Measurements from ENCODE around the gene CNOT6.
"Not testable (repeated sequence)": the region's sequence is repeated elsewhere in the genome, so short reads cannot be mapped to it uniquely, and the experiment has no call there.

Gene CNOT6

DNA sequence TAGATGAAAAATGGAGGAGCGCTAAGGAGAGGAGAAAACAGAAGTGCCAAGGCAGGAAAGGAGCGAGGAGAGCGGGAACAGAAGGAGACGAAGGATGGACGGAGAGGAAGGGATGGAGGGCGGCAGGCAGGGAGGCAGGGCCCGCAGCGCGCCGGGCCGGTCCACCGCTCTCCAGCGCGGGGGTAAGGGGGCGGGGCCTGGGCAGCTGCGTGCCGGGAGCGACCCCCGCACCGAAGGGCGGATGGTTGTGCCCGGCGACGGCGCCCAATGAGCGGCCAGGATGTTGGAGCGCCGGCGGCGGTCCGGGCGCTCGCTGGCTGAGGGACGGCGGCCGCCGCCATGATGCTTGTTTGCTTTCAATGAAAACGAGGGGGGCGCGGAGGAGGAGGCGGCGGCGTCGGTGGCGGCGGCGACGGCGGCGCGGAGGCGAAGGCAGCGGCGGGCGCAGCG, at the start of gene CNOT6:
Gene CNOT6, plus strand, starts transcription at position 320 of the 450 bp plus-strand sequence. CDS start 34,898 bp downstream, outside the sequence.
- FAIRE-seq, result no peak

DNA sequence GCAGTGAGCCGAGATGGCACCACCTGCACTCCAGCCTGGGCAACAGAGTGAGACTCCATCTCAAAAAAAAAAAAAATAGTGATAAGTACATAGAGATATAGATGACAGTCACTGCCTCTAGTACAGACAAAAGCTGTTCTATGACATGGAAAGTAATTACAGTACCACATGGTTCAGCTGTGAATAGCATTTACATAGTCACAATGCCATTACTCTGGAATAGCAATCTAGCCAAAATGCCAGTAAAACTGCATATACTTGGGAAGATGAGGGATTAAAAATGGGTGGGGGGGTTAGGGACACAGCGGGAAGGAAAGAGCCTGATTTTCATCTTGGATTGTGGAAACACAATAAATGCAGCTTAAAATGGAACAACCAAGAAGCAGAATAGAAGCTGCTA, 39.4 kb upstream of the CNOT6 start:
- no peak for FAIRE-seq

- FAIRE-seq, result no peak
Observed at GRCh38 chr5:180455872-180456271, 38.3 kb upstream of the CNOT6 start.

DNA sequence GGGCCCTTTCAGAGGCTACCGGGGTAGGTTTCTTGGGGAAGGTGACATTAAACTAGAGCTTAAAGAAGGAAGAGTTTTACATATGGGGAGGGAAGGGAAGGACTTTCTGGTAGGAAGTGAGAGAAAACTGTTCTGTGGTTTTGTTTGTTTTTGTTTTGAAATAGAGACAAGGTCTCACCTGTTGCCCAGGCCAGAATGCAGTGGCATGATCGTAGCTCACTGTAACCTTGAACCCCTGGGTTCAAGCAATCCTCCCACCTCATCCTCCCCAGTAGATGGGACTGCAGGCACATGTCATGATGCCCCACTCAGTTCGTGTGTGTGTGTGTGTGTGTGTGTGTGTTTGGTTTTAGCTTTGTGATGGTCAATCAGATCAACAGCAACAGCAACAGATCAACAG, 37.4 kb upstream of the CNOT6 start:
- FAIRE-seq, result no peak

GRCh38 chr5:180458852-180459673, 35.1 kb upstream of the CNOT6 start:
- FAIRE-seq, result not testable (repeated sequence)

DNA sequence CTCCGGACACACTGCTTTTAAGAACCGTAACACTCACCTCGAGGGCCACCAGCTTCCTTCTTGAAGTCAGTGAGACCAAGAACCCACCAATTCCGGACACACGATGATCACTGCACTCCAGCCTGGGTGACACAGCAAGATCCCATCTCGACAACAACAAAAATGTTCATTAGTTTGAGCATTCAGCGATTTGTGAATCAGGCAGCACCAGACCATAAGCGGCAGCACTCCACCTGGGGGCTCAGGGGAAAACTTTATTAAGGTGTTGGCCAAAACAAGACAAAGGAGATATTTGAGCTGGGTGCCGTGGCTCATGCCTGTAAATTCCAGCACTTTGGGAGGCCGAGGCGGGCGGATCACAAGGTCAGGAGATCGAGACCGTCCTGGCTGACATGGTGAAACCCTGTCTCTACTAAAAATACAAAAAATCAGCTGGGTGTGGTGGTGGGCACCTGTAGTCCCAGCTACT, 34.5 kb upstream of the CNOT6 start:
- FAIRE-seq, result not testable (repeated sequence)

DNA sequence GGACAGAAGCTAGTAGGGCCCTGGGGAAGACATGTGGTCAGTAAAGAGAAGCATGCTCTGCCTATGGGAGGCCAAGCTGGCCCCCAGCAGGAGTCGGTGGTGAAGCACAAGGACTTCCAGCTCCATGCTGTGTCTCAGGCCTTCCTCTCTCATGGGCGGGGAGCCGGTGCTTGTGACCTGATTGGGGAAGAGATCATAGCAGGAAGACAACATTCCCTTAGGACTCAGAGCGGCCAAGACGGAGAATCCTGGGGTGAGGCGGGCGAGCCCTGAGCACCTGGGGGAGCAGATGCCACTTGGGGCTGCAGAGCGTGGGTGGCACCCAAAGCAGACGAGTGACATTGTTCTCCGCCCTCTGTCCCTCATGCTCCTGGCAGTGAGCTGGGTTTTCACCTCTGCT, 33.3 kb upstream of the CNOT6 start:
- no peak for FAIRE-seq

DNA sequence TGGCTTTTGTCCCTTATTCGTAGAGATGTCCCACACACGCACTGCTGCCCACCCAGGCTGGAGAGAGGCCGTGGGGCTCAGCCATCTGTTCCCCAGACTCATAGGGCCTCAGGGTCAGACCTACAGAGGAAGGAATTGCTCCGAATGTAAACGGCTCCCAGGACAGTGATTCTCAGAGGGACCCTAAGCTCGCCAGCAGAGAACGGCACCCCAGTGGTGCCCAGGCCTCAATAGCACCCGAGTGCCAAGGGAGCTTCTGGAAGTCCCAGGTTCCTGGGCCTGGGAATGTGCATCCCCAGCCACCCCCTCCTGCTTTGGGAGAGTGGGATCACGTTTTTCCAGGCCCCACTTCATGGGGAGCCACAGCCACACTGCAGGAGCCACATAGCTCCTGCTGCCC, 32.9 kb upstream of the CNOT6 start:
- FAIRE-seq, result no peak

DNA sequence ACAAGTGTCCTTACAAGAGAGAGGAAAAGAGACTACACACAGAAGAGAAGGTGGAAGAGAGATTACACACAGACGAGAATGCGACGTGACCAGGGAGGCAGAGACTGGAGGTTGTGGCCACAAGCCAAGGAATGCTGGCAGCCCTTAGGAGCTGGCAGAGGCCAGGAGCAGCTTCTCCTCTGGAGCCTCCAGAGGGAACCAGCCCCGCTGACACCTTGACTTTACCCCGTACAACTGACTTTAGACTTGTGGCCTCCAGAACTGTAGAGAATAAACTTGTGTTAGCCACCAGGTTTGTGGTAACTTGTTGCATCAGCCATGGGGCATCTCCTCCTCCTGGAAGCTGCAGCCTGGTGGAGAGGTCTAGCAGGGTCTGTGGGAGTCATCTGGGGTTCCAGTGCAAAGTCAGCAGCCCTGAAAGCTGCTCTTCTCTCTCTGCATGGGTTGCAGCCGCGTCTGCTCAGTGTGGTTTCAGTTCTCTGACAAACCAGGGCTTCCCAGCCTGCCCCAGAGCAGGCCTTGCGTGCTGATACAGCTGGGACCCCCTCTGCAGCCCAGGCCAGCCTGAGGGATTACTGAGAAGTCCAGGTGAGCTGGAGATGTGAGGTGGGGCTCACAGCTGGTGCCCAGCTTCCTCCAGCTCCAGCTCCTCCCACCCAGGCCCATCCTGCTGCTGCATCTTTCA, 30.8 kb upstream of the CNOT6 start:
- no peak for FAIRE-seq

DNA sequence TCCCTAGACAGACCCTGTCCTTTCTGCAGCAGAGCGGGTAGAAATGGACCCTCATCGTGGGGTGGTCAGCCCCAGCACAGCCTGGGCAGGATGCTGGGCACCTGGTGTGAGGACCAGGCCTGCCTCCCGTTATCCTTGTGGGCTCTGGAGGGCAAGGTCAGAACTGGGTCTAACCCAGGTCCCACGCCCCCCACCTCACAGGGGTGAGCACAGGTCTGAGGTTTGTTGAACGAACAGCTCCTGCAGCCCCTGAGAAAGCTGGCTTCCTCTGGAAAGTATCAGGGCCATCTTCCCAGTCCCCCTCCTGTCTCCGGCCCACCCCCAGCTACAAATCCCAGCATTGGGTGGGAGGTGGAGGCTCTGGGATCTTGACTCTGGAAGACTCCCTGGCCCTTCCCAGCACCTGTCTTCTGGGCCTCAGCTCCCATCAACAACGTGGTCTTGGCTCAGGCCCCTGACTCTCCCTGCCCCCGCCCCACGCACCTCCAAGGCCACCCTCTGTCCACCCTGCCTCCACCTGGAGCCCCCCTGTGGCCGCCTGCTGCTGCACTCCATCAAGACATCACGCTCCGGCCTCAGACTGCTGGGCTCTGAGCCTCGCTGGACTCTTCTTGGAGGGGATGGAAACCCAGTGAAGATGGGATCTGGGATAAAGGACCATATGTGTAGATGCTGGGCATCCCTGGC, 30.1 kb upstream of the CNOT6 start:
- FAIRE-seq, result no peak

DNA sequence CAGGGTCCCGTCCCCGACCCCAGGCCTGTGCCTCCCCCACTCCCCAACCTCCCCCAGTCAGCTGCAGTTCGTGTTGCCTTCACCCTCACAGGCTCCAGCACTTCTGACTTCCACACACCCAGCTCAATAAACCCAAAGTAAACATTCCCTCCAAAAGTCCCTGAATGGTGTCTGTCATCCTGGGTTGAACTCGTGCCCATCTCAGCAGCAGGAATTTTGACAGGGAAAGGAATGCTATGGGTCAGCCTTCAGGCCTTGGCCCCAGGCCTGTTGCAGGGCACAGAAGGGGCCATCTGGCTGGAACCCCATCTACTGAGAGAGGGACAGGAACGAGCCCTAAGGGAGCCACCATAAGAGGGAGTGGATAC, 29.6 kb upstream of the CNOT6 start:
- FAIRE-seq, result no peak

DNA sequence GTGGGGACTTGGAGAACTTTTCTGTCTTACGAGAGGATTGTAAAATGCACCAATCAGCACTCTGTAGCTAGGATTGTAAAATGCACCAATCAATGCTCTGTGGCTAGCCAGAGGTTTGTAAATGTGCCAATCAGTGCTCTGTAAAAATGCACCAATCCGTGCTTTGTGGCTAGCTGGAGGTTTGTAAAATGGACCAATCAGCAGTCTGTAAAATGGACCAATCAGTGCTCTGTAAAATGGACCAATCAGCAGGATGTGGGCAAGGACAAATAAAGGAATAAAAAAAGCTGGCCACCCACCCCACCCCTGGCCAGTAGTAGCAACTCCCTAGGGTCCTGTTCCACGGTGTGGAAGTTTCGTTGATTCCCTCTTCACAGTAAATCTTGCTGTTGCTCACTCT, 29.1 kb upstream of the CNOT6 start:
- not testable (repeated sequence) for FAIRE-seq

GRCh38 chr5:180466316-180466715, 27.9 kb upstream of the CNOT6 start:
- no peak for FAIRE-seq

GRCh38 chr5:180467028-180467975, 26.9 kb upstream of the CNOT6 start:
- no peak for FAIRE-seq

GRCh38 chr5:180467989-180468731, 26.0 kb upstream of the CNOT6 start:
- no peak for FAIRE-seq

DNA sequence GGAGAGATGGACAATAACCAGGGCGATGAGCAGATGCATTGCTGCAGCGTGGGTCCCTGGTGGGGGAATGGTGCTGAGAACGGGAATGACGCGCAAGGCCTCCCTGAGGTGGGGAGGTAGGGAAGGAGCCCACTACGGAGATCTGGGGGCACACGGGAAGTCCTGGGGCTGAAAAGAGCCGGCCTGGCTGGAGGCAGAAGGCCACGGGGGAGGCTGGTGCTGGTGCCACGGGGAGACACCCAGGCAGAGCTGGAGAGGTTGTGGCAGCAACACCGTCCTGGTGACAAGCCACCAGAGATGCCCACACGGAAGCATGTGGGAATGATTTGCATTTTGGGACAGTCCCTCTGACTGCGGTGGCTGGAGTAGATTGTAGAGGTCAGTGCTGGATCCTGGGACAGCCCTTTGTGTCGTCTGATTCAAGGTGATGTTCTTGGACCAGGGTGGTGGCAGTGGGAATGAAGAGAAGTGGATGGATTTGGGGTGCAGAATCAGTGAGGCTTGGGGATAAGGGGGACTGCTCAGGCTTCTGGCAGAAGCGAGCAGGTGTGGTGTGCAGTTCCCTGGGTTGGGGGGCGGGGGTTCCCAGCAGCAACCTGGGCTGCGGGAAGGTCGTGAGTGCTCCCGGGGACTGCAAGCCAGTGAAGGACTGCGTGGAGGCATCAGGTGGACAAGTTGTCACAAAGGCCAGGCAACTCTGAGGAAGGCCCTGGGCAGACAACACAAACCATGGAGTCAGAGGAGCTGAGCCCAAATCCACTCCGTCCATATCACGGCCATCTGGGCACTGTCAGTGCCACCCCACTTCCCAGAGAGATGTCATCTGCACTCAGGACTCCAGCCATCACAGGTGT, 25.2 kb upstream of the CNOT6 start:
- no peak for FAIRE-seq

GRCh38 chr5:180469586-180469865, 24.7 kb upstream of the CNOT6 start:
- no peak for FAIRE-seq

DNA sequence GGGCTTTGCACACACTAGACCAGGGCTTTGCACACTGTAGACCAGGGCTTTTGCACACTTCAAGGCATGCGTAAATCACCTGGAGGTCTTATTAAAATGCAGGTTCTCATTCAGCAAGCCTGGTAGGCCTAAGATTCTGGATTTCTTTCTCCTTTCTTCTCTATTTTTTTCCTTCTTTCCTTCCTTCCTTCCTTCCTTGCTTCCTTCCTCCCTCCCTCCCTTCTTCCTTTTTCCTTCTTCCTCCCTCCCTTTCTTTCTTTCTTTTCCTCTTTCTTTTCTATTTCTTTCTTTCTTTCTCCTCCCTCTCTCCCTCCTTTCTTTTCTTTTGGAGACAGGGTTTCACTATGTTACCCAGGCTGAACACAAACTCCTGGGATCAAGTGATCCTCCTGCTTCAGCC, 24.3 kb upstream of the CNOT6 start:
- no peak for FAIRE-seq

GRCh38 chr5:180470361-180470760, 23.8 kb upstream of the CNOT6 start:
- no peak for FAIRE-seq

- FAIRE-seq, result no peak
Observed at GRCh38 chr5:180470966-180471582, 23.1 kb upstream of the CNOT6 start.

- FAIRE-seq, result no peak
Observed at GRCh38 chr5:180471866-180472265, 22.3 kb upstream of the CNOT6 start.
